SK-N-SH treated with all-trans-retinoic acid at 6 μM for 48 hours (cell line): ENCODE measurements around the gene FAM89B.
A peak's percentile ranks its signal among the peaks of the same experiment; 100 is the strongest.

Experiments
- ATAC-seq: fragments of 200-7000 bp; cut with Tn5 transposase; 3 replicates; pipeline ENCODE4 v1.9.1; 2020; ENCODE audit warnings: mild to moderate bottlenecking, moderate library complexity
- ARNTL ChIP-seq: fragments of 450-650 bp; formaldehyde crosslinking; IDR thresholded peaks from 2 replicates; pipeline ENCODE4 v1.5.0; 2020; ENCODE audit warnings: low read depth, mild to moderate bottlenecking, moderate library complexity, borderline replicate concordance
- CSDC2 ChIP-seq: fragments of 250-450 bp; sonication (Bioruptor Pico); IDR thresholded peaks from 2 replicates; pipeline ENCODE4 v1.5.0; 2020; ENCODE audit warnings: mild to moderate bottlenecking, moderate library complexity
- ESRRG ChIP-seq: fragments of 250-450 bp; sonication (Bioruptor Pico); IDR thresholded peaks from 2 replicates; pipeline ENCODE4 v1.6.1; 2021; ENCODE audit warnings: mild to moderate bottlenecking
- ISL1 ChIP-seq: fragments of 250-450 bp; sonication (Bioruptor Pico); IDR thresholded peaks from 2 replicates; pipeline ENCODE4 v2.1.2; 2022; ENCODE audit warnings: mild to moderate bottlenecking, moderate library complexity
- OSR1 ChIP-seq: fragments of 250-450 bp; sonication (Bioruptor Pico); IDR thresholded peaks from 2 replicates; pipeline ENCODE4 v1.8.0; 2022; ENCODE audit warnings: moderate library complexity, mild to moderate bottlenecking, inconsistent platforms
- PATZ1 ChIP-seq: fragments of 250-450 bp; sonication (Bioruptor Pico); IDR thresholded peaks from 2 replicates; pipeline ENCODE4 v1.8.0; 2020; ENCODE audit warnings: mild to moderate bottlenecking, moderate library complexity, borderline replicate concordance
- RARB ChIP-seq: fragments of 250-450 bp; sonication (Bioruptor Pico); IDR thresholded peaks from 2 replicates; pipeline ENCODE4 v1.8.0; 2021; ENCODE audit warnings: mild to moderate bottlenecking, moderate library complexity
- SNAI2 ChIP-seq: fragments of 250-450 bp; sonication (Bioruptor Pico); IDR thresholded peaks from 2 replicates; pipeline ENCODE4 v1.5.0; 2020; ENCODE audit warnings: mild to moderate bottlenecking, moderate library complexity
- TCF4 ChIP-seq: fragments of 250-450 bp; sonication (Bioruptor Pico); IDR thresholded peaks from 2 replicates; pipeline ENCODE4 v1.8.0; 2021; ENCODE audit warnings: mild to moderate bottlenecking, moderate library complexity, borderline replicate concordance
- TSHZ2 ChIP-seq: fragments of 250-450 bp; sonication (Bioruptor Pico); IDR thresholded peaks from 2 replicates; pipeline ENCODE4 v1.5.0; 2020; ENCODE audit warnings: mild to moderate bottlenecking, moderate library complexity
- ZC3H10 ChIP-seq: fragments of 250-450 bp; sonication (Bioruptor Pico); IDR thresholded peaks from 2 replicates; pipeline ENCODE4 v1.5.1; 2021; ENCODE audit warnings: mild to moderate bottlenecking, moderate library complexity
- ZFP3 ChIP-seq: fragments of 250-450 bp; sonication (Bioruptor Pico); IDR thresholded peaks from 2 replicates; pipeline ENCODE4 v1.5.0; 2020; ENCODE audit warnings: mild to moderate bottlenecking, moderate library complexity
- ZFP30 ChIP-seq: fragments of 450-650 bp; formaldehyde crosslinking; IDR thresholded peaks from 2 replicates; pipeline ENCODE4 v1.5.0; 2022; ENCODE audit warnings: mild to moderate bottlenecking, moderate library complexity
- ZNF565 ChIP-seq: fragments of 450-650 bp; formaldehyde crosslinking; conservative IDR thresholded peaks from 2 replicates; pipeline ENCODE4 v1.5.0; 2020; ENCODE audit warnings: low read depth, mild to moderate bottlenecking, moderate library complexity
- ZNF70 ChIP-seq: fragments of 450-650 bp; formaldehyde crosslinking; IDR thresholded peaks from 2 replicates; pipeline ENCODE4 v1.5.0; 2020; ENCODE audit warnings: mild to moderate bottlenecking, moderate library complexity
- ZNF8 ChIP-seq: fragments of 450-650 bp; formaldehyde crosslinking; IDR thresholded peaks from 2 replicates; pipeline ENCODE4 v1.5.0; 2020; ENCODE audit warnings: mild to moderate bottlenecking, moderate library complexity
- TF ChIP-seq, protein P1 (sequence below): fragments of 250-450 bp; sonication (Bioruptor Pico); IDR thresholded peaks from 2 replicates; pipeline ENCODE4 v1.5.1; 2020; ENCODE audit warnings: low read depth, mild to moderate bottlenecking, moderate library complexity
- TF ChIP-seq, protein P2 (sequence below): fragments of 250-450 bp; sonication (Bioruptor Pico); IDR thresholded peaks from 2 replicates; pipeline ENCODE4 v1.5.1; 2021; ENCODE audit warnings: mild to moderate bottlenecking, moderate library complexity

The FAM89B gene

GRCh38 chr11:65559951-65560537, 12.3 kb upstream of the FAM89B start:
- ATAC-seq: peak; percentile 12
- TF ChIP-seq, protein P1, sequence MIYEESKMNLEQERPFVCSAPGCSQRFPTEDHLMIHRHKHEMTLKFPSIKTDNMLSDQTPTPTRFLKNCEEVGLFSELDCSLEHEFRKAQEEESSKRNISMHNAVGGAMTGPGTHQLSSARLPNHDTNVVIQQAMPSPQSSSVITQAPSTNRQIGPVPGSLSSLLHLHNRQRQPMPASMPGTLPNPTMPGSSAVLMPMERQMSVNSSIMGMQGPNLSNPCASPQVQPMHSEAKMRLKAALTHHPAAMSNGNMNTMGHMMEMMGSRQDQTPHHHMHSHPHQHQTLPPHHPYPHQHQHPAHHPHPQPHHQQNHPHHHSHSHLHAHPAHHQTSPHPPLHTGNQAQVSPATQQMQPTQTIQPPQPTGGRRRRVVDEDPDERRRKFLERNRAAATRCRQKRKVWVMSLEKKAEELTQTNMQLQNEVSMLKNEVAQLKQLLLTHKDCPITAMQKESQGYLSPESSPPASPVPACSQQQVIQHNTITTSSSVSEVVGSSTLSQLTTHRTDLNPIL (CRISPR knock-in tag): no peak
- TF ChIP-seq ZFP3 (CRISPR knock-in tag) (no peak), ZNF70 (CRISPR knock-in tag) (no peak), ZNF565 (CRISPR knock-in tag) (no peak; the same call in 1 of the 2 replicates), ISL1 (CRISPR knock-in tag) (no peak), TSHZ2 (no peak), ZNF8 (CRISPR knock-in tag) (no peak), OSR1 (CRISPR knock-in tag) (no peak), CSDC2 (no peak), RARB (CRISPR knock-in tag) (no peak), ESRRG (no peak), PATZ1 (CRISPR knock-in tag) (no peak)
- TF ChIP-seq, protein P2, sequence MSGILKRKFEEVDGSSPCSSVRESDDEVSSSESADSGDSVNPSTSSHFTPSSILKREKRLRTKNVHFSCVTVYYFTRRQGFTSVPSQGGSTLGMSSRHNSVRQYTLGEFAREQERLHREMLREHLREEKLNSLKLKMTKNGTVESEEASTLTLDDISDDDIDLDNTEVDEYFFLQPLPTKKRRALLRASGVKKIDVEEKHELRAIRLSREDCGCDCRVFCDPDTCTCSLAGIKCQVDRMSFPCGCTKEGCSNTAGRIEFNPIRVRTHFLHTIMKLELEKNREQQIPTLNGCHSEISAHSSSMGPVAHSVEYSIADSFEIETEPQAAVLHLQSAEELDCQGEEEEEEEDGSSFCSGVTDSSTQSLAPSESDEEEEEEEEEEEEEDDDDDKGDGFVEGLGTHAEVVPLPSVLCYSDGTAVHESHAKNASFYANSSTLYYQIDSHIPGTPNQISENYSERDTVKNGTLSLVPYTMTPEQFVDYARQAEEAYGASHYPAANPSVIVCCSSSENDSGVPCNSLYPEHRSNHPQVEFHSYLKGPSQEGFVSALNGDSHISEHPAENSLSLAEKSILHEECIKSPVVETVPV: no peak

- peak; percentile 58 for ATAC-seq
- TF ChIP-seq ZFP30 (no peak), ZNF565 (CRISPR knock-in tag) (no peak), RARB (CRISPR knock-in tag) (no peak), ZC3H10 (CRISPR knock-in tag) (no peak), ZFP3 (CRISPR knock-in tag) (no peak), SNAI2 (CRISPR knock-in tag) (no peak), TSHZ2 (no peak), ARNTL (CRISPR knock-in tag) (no peak), CSDC2 (no peak), ESRRG (no peak), TCF4 (CRISPR knock-in tag) (no peak), PATZ1 (CRISPR knock-in tag) (no peak), ZNF8 (CRISPR knock-in tag) (no peak)
- TF ChIP-seq, protein P2: no peak
Measured at GRCh38 chr11:65560555-65561418, 11.6 kb upstream of the FAM89B start.
